DMS79 (cell line): ENCODE results near the gene SPOCD1.

Source experiments
- DNase-seq: peaks from one replicate; lab custom pipeline; 2025; lab: John Stamatoyannopoulos, UW

Gene SPOCD1

GRCh38 chr1:31755850-31756492 is 59.9 kb downstream of the SPOCD1 start:
- DNase-seq, result no peak

- DNase-seq, result peak; percentile 71
These were observed 60.6 kb downstream of the SPOCD1 start for GRCh38 chr1:31755197-31755611.

GRCh38 chr1:31754397-31754796 is 61.4 kb downstream of the SPOCD1 start:
- DNase-seq, result no peak

- DNase-seq, result peak; percentile 100
These were observed 62.0 kb downstream of the SPOCD1 start for GRCh38 chr1:31753707-31754349.

GRCh38 chr1:31752952-31753475 is 62.8 kb downstream of the SPOCD1 start:
- peak; percentile 73 for DNase-seq

- DNase-seq, result no peak
These were observed 63.6 kb downstream of the SPOCD1 start for GRCh38 chr1:31752258-31752657.

GRCh38 chr1:31751822-31752241 is 64.0 kb downstream of the SPOCD1 start:
- no peak for DNase-seq

- DNase-seq, result no peak
These were observed 64.8 kb downstream of the SPOCD1 start for GRCh38 chr1:31750858-31751510.

- DNase-seq, result no peak
These were observed 65.8 kb downstream of the SPOCD1 start for GRCh38 chr1:31749785-31750735.

- no peak for DNase-seq
These were observed 67.5 kb downstream of the SPOCD1 start for GRCh38 chr1:31748365-31748764.

GRCh38 chr1:31747304-31747703 is 68.5 kb downstream of the SPOCD1 start:
- no peak for DNase-seq

GRCh38 chr1:31746687-31747086 is 69.1 kb downstream of the SPOCD1 start:
- DNase-seq, result no peak

- DNase-seq, result peak; percentile 79
These were observed 69.7 kb downstream of the SPOCD1 start for GRCh38 chr1:31745946-31746670.

- DNase-seq, result peak; percentile 27
These were observed 70.5 kb downstream of the SPOCD1 start for GRCh38 chr1:31745096-31745945.

GRCh38 chr1:31744165-31744888 is 71.5 kb downstream of the SPOCD1 start:
- no peak for DNase-seq

GRCh38 chr1:31742462-31743212 is 73.2 kb downstream of the SPOCD1 start:
- no peak for DNase-seq
